Gastrocnemius medialis (tissue), 4 donors: Measurements from ENCODE around the gene C2CD3. TPM values are rescaled to one million over a fixed set of nuclear protein-coding genes. Genes with fewer than 3 reads are reported as not detected.

Experiments
- ATAC-seq, 2 donors: fragments of 150-250 bp; one replicate each; pipeline ENCODE4 v1.9.1; 2016
- DNase-seq, 2 donors: peaks; one replicate each; pipeline ENCODE4 v3.0.0-alpha.2; 2019
- H3K27ac ChIP-seq, 4 donors: fragments of 200-600 bp; sonication (generic); 1 replicate in 1 of 4; 2 replicates in 3 of 4; pipeline ENCODE4 v1.5.1; 2016 to 2018; ENCODE audit warnings: mild to moderate bottlenecking in 2 of 4, moderate library complexity in 1 of 4
- H3K27me3 ChIP-seq, 3 donors: fragments of 200-600 bp; sonication (generic) in 2 of 3; 1 replicate in 1 of 3; 2 replicates in 2 of 3; pipeline versions ENCODE4 v1.5.1 to v1.6.0; 2016 to 2019; ENCODE audit warnings: mild to moderate bottlenecking in 1 of 3, moderate library complexity in 1 of 3
- H3K36me3 ChIP-seq, 2 donors: fragments of 200-600 bp; sonication (generic) in 1 of 2; one replicate each; pipeline ENCODE4 v1.5.1; 2017 to 2018
- H3K4me1 ChIP-seq, 2 donors: fragments of 200-600 bp; sonication (generic) in 1 of 2; one replicate each; pipeline ENCODE4 v1.5.1; 2016 to 2017; ENCODE audit warnings: mild to moderate bottlenecking in 2 of 2
- H3K4me3 ChIP-seq, 4 donors: fragments of 200-600 bp; sonication (generic) in 3 of 4; 1 replicate in 1 of 4; 2 replicates in 3 of 4; pipeline ENCODE4 v1.5.1; 2016 to 2019; ENCODE audit warnings: mild to moderate bottlenecking in 2 of 4
- H3K9me3 ChIP-seq, 3 donors: fragments of 200-600 bp; sonication (generic) in 2 of 3; 1 replicate in 1 of 3; 2 replicates in 2 of 3; pipeline ENCODE4 v1.5.1; 2016 to 2019
- CTCF ChIP-seq, 5 experiments: fragments of 450-650 bp in 3 of 5; fragments of 200-600 bp in 2 of 5; sonication (generic) in 2 of 5; IDR thresholded peaks in 4 of 5; conservative IDR thresholded peaks in 1 of 5; 1 replicate in 4 of 5; 2 replicates in 1 of 5; pipeline ENCODE4 v1.5.1; 2016 to 2019; ENCODE audit warnings: antibody characterized with exemption in 5 of 5, mild to moderate bottlenecking in 3 of 5, moderate library complexity in 3 of 5
- POLR2A ChIP-seq, 2 donors: fragments of 450-650 bp; IDR thresholded peaks; one replicate each; pipeline ENCODE4 v1.6.1; 2017; ENCODE audit warnings: antibody characterized with exemption in 2 of 2, mild to moderate bottlenecking in 2 of 2, moderate library complexity in 2 of 2
- in situ Hi-C, 4 donors: fragments of 200-750 bp; cut with MboI; loops; one replicate each; pipeline versions ENCODE4 v1.15.0 to v1.8.0; 2017; ENCODE audit warnings: low sequenced_read_pairs in 4 of 4
- intact Hi-C: fragments of 100-400 bp; cut with DNase I; formaldehyde crosslinking; loops from one replicate; pipeline ENCODE4 v1.15.1; 2023; ENCODE audit warnings: low total_unique reads
- total RNA-seq, 4 donors: library from RNA; depleted of rRNA; stranded (reverse); fragments of >200 nt; gene quantifications; one replicate each; pipeline versions ENCODE4 v1.1.0 to v1.2.3, GENCODE V29; 2016

The C2CD3 gene
- total RNA-seq, 4 donors from 2014 or later = 13.8 to 33.2 (median 16.4) TPM

- peaks cover 0 to 30% of the 10 kb centered on the region in 2 donors for H3K36me3 ChIP-seq
- intact Hi-C loops (no loop called here), in situ Hi-C loops (loop anchor here in 1 of 4 donors (5.0 kb wide), 1 partner anchor 115 kb away; no protein-coding TSS in a partner anchor)
- H3K4me1 ChIP-seq = no peaks in the 10 kb centered on the region
- no peak overlapping the region for H3K27ac ChIP-seq
- no peak for ATAC-seq
- TF ChIP-seq POLR2A (IDR thresholded peaks at IDR 0.05) (no peak), CTCF (IDR thresholded peaks at IDR 0.05 in 4 of 5, conservative IDR thresholded peaks at IDR 0.05 in 1 of 5) (no peak)
- DNase-seq = no peak
- H3K9me3 ChIP-seq = no peaks in the 10 kb centered on the region
- no peak overlapping the region for H3K4me3 ChIP-seq
- no peaks in the 10 kb centered on the region for H3K27me3 ChIP-seq
These were observed 198.6 kb downstream of the C2CD3 start for GRCh38 chr11:73972187-73972586.

GRCh38 chr11:73971175-73971719, 199.6 kb downstream of the C2CD3 start:
- ATAC-seq = no peak
- peaks cover 0 to 21% of the 10 kb centered on the region in 2 donors for H3K36me3 ChIP-seq
- in situ Hi-C loops = loop anchor here in 1 of 4 donors (5.0 kb wide), 1 partner anchor 116 kb away; no protein-coding TSS in a partner anchor
- no peaks in the 10 kb centered on the region for H3K4me1 ChIP-seq
- H3K9me3 ChIP-seq = no peaks in the 10 kb centered on the region
- no peak overlapping the region for H3K27ac ChIP-seq
- no peak overlapping the region for H3K4me3 ChIP-seq
- intact Hi-C loops = no loop called here
- DNase-seq = no peak
- TF ChIP-seq POLR2A (IDR thresholded peaks at IDR 0.05) = no peak
- no peak for TF ChIP-seq CTCF (IDR thresholded peaks at IDR 0.05 in 4 of 5, conservative IDR thresholded peaks at IDR 0.05 in 1 of 5)
- H3K27me3 ChIP-seq = no peaks in the 10 kb centered on the region

- no peaks in the 10 kb centered on the region for H3K9me3 ChIP-seq
- H3K4me3 ChIP-seq = no peak overlapping the region
- peaks cover 0 to 10% of the 10 kb centered on the region in 2 donors for H3K36me3 ChIP-seq
- in situ Hi-C loops (loop anchor here (5.0 to 10.0 kb wide), 3 partner anchors 115 to 122 kb away; no protein-coding TSS in a partner anchor), intact Hi-C loops (loop anchor here (10.0 kb wide), 2 partner anchors 255 to 625 kb away; partner anchors contain the start of gene POLD3)
- H3K27ac ChIP-seq = no peak overlapping the region
- no peaks in the 10 kb centered on the region for H3K27me3 ChIP-seq
- TF ChIP-seq CTCF (IDR thresholded peaks at IDR 0.05 in 4 of 5, conservative IDR thresholded peaks at IDR 0.05 in 1 of 5) (no peak), POLR2A (IDR thresholded peaks at IDR 0.05) (no peak)
- ATAC-seq = no peak
- DNase-seq = no peak
- H3K4me1 ChIP-seq = no peaks in the 10 kb centered on the region
These were observed 200.6 kb downstream of the C2CD3 start for GRCh38 chr11:73969991-73970800.

- no peak for ATAC-seq
- DNase-seq = no peak
- intact Hi-C loops = loop anchor here (10.0 kb wide), 2 partner anchors 256 to 626 kb away; partner anchors contain the start of gene POLD3
- Histone ChIP-seq H3K4me3 (no peak overlapping the region), H3K4me1 (peaks cover 6 to 8% of the 10 kb centered on the region in 2 donors), H3K27me3 (no peaks in the 10 kb centered on the region), H3K36me3 (no peaks in the 10 kb centered on the region), H3K27ac (no peak overlapping the region), H3K9me3 (no peaks in the 10 kb centered on the region)
- no peak for TF ChIP-seq CTCF (IDR thresholded peaks at IDR 0.05 in 4 of 5, conservative IDR thresholded peaks at IDR 0.05 in 1 of 5)
- TF ChIP-seq POLR2A (IDR thresholded peaks at IDR 0.05) = no peak
- in situ Hi-C loops = loop anchor here in 3 of 4 donors (5.0 to 10.0 kb wide), 2 partner anchors 116 to 123 kb away; no protein-coding TSS in a partner anchor
These were observed 201.7 kb downstream of the C2CD3 start for GRCh38 chr11:73969091-73969490.
